HepG2 (cell line): Measurements from ENCODE around the gene ERCC6L2. TPM values are rescaled to one million over a fixed set of nuclear protein-coding genes. Genes with fewer than 3 reads are reported as not detected.

Experiments
- ATAC-seq: fragments of 200-7000 bp; cut with Tn5 transposase; 3 replicates; pipeline ENCODE4 v1.9.1; 2020; ENCODE audit warnings: mild to moderate bottlenecking, moderate library complexity
- BruUV-seq: library from RNA; stranded (reverse); fragments of 400-500 nt; replicated peaks from 2 replicates; lab custom pipeline; 2021; lab: Mats Ljungman, UMichigan
- CTCF ChIA-PET: fragments of 300-600 bp; formaldehyde crosslinking; extraction: SDS; loops from one replicate; lab custom pipeline; 2021; ENCODE audit warnings: low total read pairs, inconsistent platforms, low intra/inter-chr PET ratio; lab: Yijun Ruan, JAX
- POLR2A ChIA-PET: fragments of 350-600 bp; sonication (Branson Sonifier 250); formaldehyde crosslinking; loops from one replicate; lab custom pipeline; 2020; ENCODE audit warnings: antibody characterized with exemption, inconsistent platforms; lab: Yijun Ruan, JAX
- DNase-seq: peaks from one replicate; pipeline ENCODE4 v3.0.0-alpha.2; 2015; ENCODE audit warnings: low spot score
- FAIRE-seq: peaks from 3 replicates; lab custom pipeline; 2011; peaks lifted over from hg19 to GRCh38; lab: Jason Lieb, UNC
- H2AFZ ChIP-seq: one replicate; pipeline ENCODE4 v1.6.1; 2011; ENCODE audit warnings: low read length, inconsistent platforms
- H3K27ac ChIP-seq: fragments of 300-600 bp; 3 replicates; pipeline ENCODE4 v1.8.0; 2011; ENCODE audit warnings: mixed run types, mild to moderate bottlenecking, mixed read lengths, low read length, inconsistent platforms; ENCODE audit not compliant: insufficient read depth; ENCODE audit errors: extremely low read length
- H3K27me3 ChIP-seq, 2 experiments: fragments of 200-600 bp in 1 of 2; 2 replicates in 1 of 2; 3 replicates in 1 of 2; pipeline versions ENCODE4 v1.6.0 to v1.8.0; 2011; ENCODE audit warnings: low read length in 2 of 2, mild to moderate bottlenecking in 2 of 2, moderate library complexity in 2 of 2, inconsistent platforms in 1 of 2; ENCODE audit not compliant: insufficient read depth in 2 of 2, control insufficient read depth in 1 of 2
- H3K36me3 ChIP-seq, 2 experiments: fragments of 200-600 bp in 1 of 2; replicated peaks in 1 of 2; 2 replicates in 1 of 2; 3 replicates in 1 of 2; pipeline versions ENCODE4 v1.5.1 to v1.8.0; 2011; ENCODE audit warnings: low read length in 2 of 2, inconsistent platforms in 1 of 2; ENCODE audit not compliant: insufficient read depth in 2 of 2, control insufficient read depth in 1 of 2
- H3K4me1 ChIP-seq: 2 replicates; pipeline ENCODE4 v1.5.1; 2012; ENCODE audit warnings: low read length, inconsistent platforms; ENCODE audit not compliant: insufficient read depth
- H3K4me2 ChIP-seq: 2 replicates; pipeline ENCODE4 v1.6.0; 2011; ENCODE audit warnings: low read depth, low read length, inconsistent platforms
- H3K4me3 ChIP-seq, 3 experiments: fragments of 200-600 bp in 1 of 3; sonication (generic), shearing (Covaris generic) in 1 of 3; replicated peaks in 1 of 3; 2 replicates each; pipeline ENCODE4 v1.5.1; 2011 to 2016; ENCODE audit warnings: low read length in 3 of 3, inconsistent platforms in 2 of 3, low read depth in 2 of 3, mild to moderate bottlenecking in 2 of 3, control low read depth in 1 of 3, mixed read lengths in 1 of 3; ENCODE audit not compliant: insufficient read depth in 1 of 3
- H3K79me2 ChIP-seq: one replicate; pipeline ENCODE4 v1.6.1; 2011; ENCODE audit warnings: low read length, inconsistent platforms; ENCODE audit not compliant: insufficient read depth
- H3K9ac ChIP-seq: 2 replicates; pipeline ENCODE4 v1.6.0; 2011; ENCODE audit warnings: mild to moderate bottlenecking, low read depth, low read length, inconsistent platforms; ENCODE audit not compliant: insufficient read depth
- H3K9me3 ChIP-seq: 2 replicates; pipeline ENCODE4 v1.5.1; 2012; ENCODE audit warnings: mild to moderate bottlenecking, low read length
- H4K20me1 ChIP-seq: 2 replicates; pipeline ENCODE4 v1.6.0; 2011; ENCODE audit warnings: inconsistent platforms, mild to moderate bottlenecking, low read length, moderate library complexity; ENCODE audit not compliant: insufficient read depth
- CENPX ChIP-seq: sonication (generic); formaldehyde crosslinking; IDR thresholded peaks from 2 replicates; pipeline ENCODE4 v1.9.0; 2021; ENCODE audit warnings: mild to moderate bottlenecking, missing genetic modification reagents, moderate library complexity
- GLMP ChIP-seq: sonication (generic); formaldehyde crosslinking; IDR thresholded peaks from 2 replicates; pipeline ENCODE4 v1.9.0; 2021; ENCODE audit warnings: missing genetic modification reagents, mild to moderate bottlenecking, borderline replicate concordance
- KAT7 ChIP-seq: IDR thresholded peaks from 2 replicates; pipeline ENCODE4 v1.6.1; 2018; ENCODE audit warnings: borderline replicate concordance, missing compliant biosample characterization
- NR2F6 ChIP-seq, 2 experiments: IDR thresholded peaks; 2 replicates each; pipeline ENCODE4 v1.6.1; 2016; ENCODE audit warnings: antibody characterized with exemption in 1 of 2, mild to moderate bottlenecking in 1 of 2
- PBX2 ChIP-seq: IDR thresholded peaks from 2 replicates; pipeline ENCODE4 v1.6.1; 2016; ENCODE audit warnings: control low read depth
- PRDM15 ChIP-seq: sonication (generic); formaldehyde crosslinking; IDR thresholded peaks from 2 replicates; pipeline ENCODE4 v1.4.0; 2020; ENCODE audit warnings: missing genetic modification reagents
- ZFAT ChIP-seq: sonication (generic); formaldehyde crosslinking; conservative IDR thresholded peaks from 2 replicates; pipeline ENCODE4 v1.8.1; 2023; ENCODE audit warnings: missing genetic modification reagents, inconsistent platforms
- ZNF343 ChIP-seq: sonication (generic); formaldehyde crosslinking; IDR thresholded peaks from 2 replicates; pipeline ENCODE4 v1.4.0; 2020; ENCODE audit warnings: mild to moderate bottlenecking, missing genetic modification reagents
- ZNF629 ChIP-seq: sonication (generic); formaldehyde crosslinking; conservative IDR thresholded peaks from 2 replicates; pipeline ENCODE4 v1.5.0; 2020; ENCODE audit warnings: missing genetic modification reagents
- WGBS: methylation state at CpG from one replicate; pipeline ENCODE4 v1.1.6; 2017; ENCODE audit warnings: low lambda C conversion rate; 5-methylcytosine and 5-hydroxymethylcytosine counted together
- in situ Hi-C: cut with HindIII; loops from 2 replicates; pipeline ENCODE4 v1.10.0; 2017; ENCODE audit warnings: low pct_unique_long_range_greater_than_20kb; ENCODE audit not compliant: extremely low pct_ligation_motif_present
- intact Hi-C: fragments of 100-400 bp; cut with micrococcal nuclease; formaldehyde crosslinking; loops from one replicate; pipeline ENCODE4 v1.10.0; 2022; ENCODE audit not compliant: unreplicated experiment
- polyA plus RNA-seq, 8 experiments: library from polyadenylated mRNA; depleted of rRNA in 3 of 8; stranded (reverse) in 7 of 8; unstranded in 1 of 8; fragments of >200 nt; fragmentation: Illumina TruSeq in 4 of 8; extraction: Trizol in 4 of 8; gene quantifications; 2 replicates each; pipeline versions ENCODE4 v1.2.1 to v1.2.3, GENCODE V29; 2011 to 2016; ENCODE audit warnings: low read depth in 4 of 8, missing spikeins in 1 of 8, mixed read lengths in 1 of 8; ENCODE audit not compliant: insufficient read depth in 1 of 8
- total RNA-seq, 5 experiments: library from RNA; depleted of rRNA; stranded (reverse); fragments of >200 nt; fragmentation: Illumina TruSeq; extraction: Trizol; gene quantifications; 2 replicates each; pipeline ENCODE4 v1.2.3, GENCODE V29; 2016; ENCODE audit warnings: low read depth in 1 of 5

The ERCC6L2 gene
- total and polyA plus RNA-seq, 2 of the 13 experiments (the other 11 are each of a cell fraction or from before 2014, with no cell fraction given) = 13.4 to 45.9 TPM

- Histone ChIP-seq H3K36me3 (peaks cover 0 to 11% of the 10 kb centered on the region in 2 experiments; a peak in 2 of 5 replicates), H3K9ac (no peak overlapping the region), H3K79me2 (no peaks in the 10 kb centered on the region), H4K20me1 (no peaks in the 10 kb centered on the region), H3K27me3 (no peaks in the 10 kb centered on the region), H3K27ac (no peak overlapping the region), H3K4me3 (no peak overlapping the region), H3K4me1 (no peaks in the 10 kb centered on the region), H2AFZ (no peak overlapping the region), H3K4me2 (no peak overlapping the region), H3K9me3 (no peaks in the 10 kb centered on the region)
- no peak for DNase-seq
- CTCF ChIA-PET = no interaction called here
- TF ChIP-seq ZFAT (CRISPR knock-in tag) (no peak), PRDM15 (CRISPR knock-in tag) (no peak), ZNF629 (CRISPR knock-in tag) (peak; percentile 85), CENPX (CRISPR knock-in tag) (no peak), KAT7 (no peak)
- intact Hi-C loops = no loop called here
- no peak for FAIRE-seq
- POLR2A ChIA-PET = no interaction called here
- BruUV-seq = no TSS peak
- in situ Hi-C loops = no loop called here
- 95% methylated on average over 1 of the region's 1 CpG for WGBS
- no peak for ATAC-seq
Measured at GRCh38 chr9:95953986-95954385, 78.5 kb downstream of the ERCC6L2 start.

GRCh38 chr9:95954940-95955339 lies 79.4 kb downstream of the ERCC6L2 start:
- H3K4me2 ChIP-seq = no peak overlapping the region
- no peak overlapping the region for H3K27ac ChIP-seq
- no peak overlapping the region for H3K9ac ChIP-seq
- in situ Hi-C loops (no loop called here), intact Hi-C loops (no loop called here)
- peaks cover 0 to 11% of the 10 kb centered on the region in 2 experiments; a peak in 2 of 5 replicates for H3K36me3 ChIP-seq
- ATAC-seq (no peak), DNase-seq (no peak), FAIRE-seq (no peak)
- ChIA-PET CTCF (no interaction called here), POLR2A (no interaction called here)
- no peaks in the 10 kb centered on the region for H3K4me1 ChIP-seq
- no peaks in the 10 kb centered on the region for H3K79me2 ChIP-seq
- no peak overlapping the region for H3K4me3 ChIP-seq
- BruUV-seq = no TSS peak
- H3K9me3 ChIP-seq = no peaks in the 10 kb centered on the region
- no peak overlapping the region for H2AFZ ChIP-seq
- no peaks in the 10 kb centered on the region for H3K27me3 ChIP-seq
- no peaks in the 10 kb centered on the region for H4K20me1 ChIP-seq
- WGBS = 96% methylated on average over 2 of the region's 2 CpGs
- TF ChIP-seq PBX2 (CRISPR knock-in tag) = no peak
- TF ChIP-seq GLMP = no peak
- TF ChIP-seq NR2F6 (IDR thresholded peaks at IDR 0.05) = no peak
- TF ChIP-seq NR2F6 (CRISPR knock-in tag; IDR thresholded peaks at IDR 0.05) = no peak
- TF ChIP-seq ZNF343 (CRISPR knock-in tag) = no peak
